Panc1 (cell line): Measurements from ENCODE around the gene KIF17. TPM values are rescaled to one million over a fixed set of nuclear protein-coding genes. Genes with fewer than 3 reads are reported as not detected.

Experiments used
- ATAC-seq: fragments of 200-7000 bp; cut with Tn5 transposase; 2 replicates; pipeline ENCODE4 v1.9.1; 2020; ENCODE audit warnings: mild to moderate bottlenecking, moderate library complexity
- BruUV-seq: library from RNA; stranded (reverse); fragments of 400-500 nt; replicated peaks from 2 replicates; lab custom pipeline; 2021; lab: Mats Ljungman, UMichigan
- CTCF ChIA-PET: fragments of 300-600 bp; sonication (Branson Sonifier 250); formaldehyde crosslinking; loops from one replicate; lab custom pipeline; 2022; ENCODE audit warnings: antibody characterized with exemption; lab: Charles Lee
- POLR2A ChIA-PET: fragments of 300-600 bp; sonication (Branson Sonifier 250); formaldehyde crosslinking; loops from one replicate; lab custom pipeline; 2022; ENCODE audit warnings: antibody characterized with exemption; lab: Charles Lee
- DNase-seq: peaks from one replicate; pipeline ENCODE4 v3.0.0-alpha.2; 2010; ENCODE audit warnings: low read depth, low spot score
- H3K27ac ChIP-seq: 2 replicates; pipeline ENCODE4 v1.5.1; 2011; ENCODE audit warnings: mild to moderate bottlenecking, low read length, inconsistent platforms
- H3K27me3 ChIP-seq: fragments of 200-500 bp; sonication (Bioruptor generic); 2 replicates; pipeline ENCODE4 v1.6.0; 2014; ENCODE audit warnings: low read length, inconsistent platforms; ENCODE audit not compliant: control insufficient read depth, insufficient read depth
- H3K36me3 ChIP-seq: fragments of 200-500 bp; sonication (Bioruptor generic); 2 replicates; pipeline ENCODE4 v1.5.1; 2014; ENCODE audit warnings: inconsistent platforms, mild to moderate bottlenecking, low read length, moderate library complexity; ENCODE audit not compliant: control insufficient read depth, insufficient read depth
- H3K4me1 ChIP-seq: 2 replicates; pipeline ENCODE4 v1.5.1; 2011; ENCODE audit warnings: inconsistent platforms, mild to moderate bottlenecking, low read length, moderate library complexity; ENCODE audit not compliant: control insufficient read depth, insufficient read depth
- H3K4me3 ChIP-seq, 2 experiments: 2 replicates each; pipeline ENCODE4 v1.5.1; 2011 to 2012; ENCODE audit warnings: low read depth in 2 of 2, low read length in 2 of 2, mild to moderate bottlenecking in 2 of 2, inconsistent platforms in 1 of 2, moderate library complexity in 1 of 2
- H3K9me3 ChIP-seq: fragments of 200-500 bp; sonication (Bioruptor generic); 2 replicates; pipeline ENCODE4 v1.5.1; 2014; ENCODE audit warnings: low read depth, mild to moderate bottlenecking, inconsistent platforms, low read length, moderate library complexity; ENCODE audit not compliant: control insufficient read depth, insufficient read depth
- CTCF ChIP-seq: fragments of 450-650 bp; IDR thresholded peaks from 2 replicates; pipeline ENCODE4 v1.5.1; 2017; ENCODE audit warnings: mild to moderate bottlenecking
- POLR2AphosphoS5 ChIP-seq: IDR thresholded peaks from 2 replicates; pipeline ENCODE4 v1.6.1; 2012; ENCODE audit warnings: mild to moderate bottlenecking, low read depth, low read length, moderate library complexity
- REST ChIP-seq, 2 experiments: IDR thresholded peaks; 2 replicates each; pipeline ENCODE4 v1.6.1; 2011 to 2012; ENCODE audit warnings: low read depth in 2 of 2, control low read depth in 1 of 2, low read length in 1 of 2, mild to moderate bottlenecking in 1 of 2, moderate library complexity in 1 of 2; ENCODE audit not compliant: insufficient read depth in 1 of 2
- SIN3A ChIP-seq: IDR thresholded peaks from 2 replicates; pipeline ENCODE4 v1.6.1; 2012; ENCODE audit warnings: low read depth, mild to moderate bottlenecking, low read length, moderate library complexity, borderline replicate concordance; ENCODE audit not compliant: insufficient read depth
- TCF7L2 ChIP-seq: IDR thresholded peaks from 2 replicates; pipeline ENCODE4 v1.6.1; 2011; ENCODE audit warnings: mild to moderate bottlenecking, low read depth, low read length, inconsistent platforms
- in situ Hi-C: cut with HindIII; loops from 2 replicates; pipeline ENCODE4 v1.10.0; 2016; ENCODE audit warnings: low sequenced_read_pairs, low pct_unique_long_range_greater_than_20kb
- intact Hi-C: fragments of 100-400 bp; cut with micrococcal nuclease; formaldehyde crosslinking; loops from one replicate; pipeline ENCODE4 v1.10.0; 2022; ENCODE audit not compliant: unreplicated experiment
- total RNA-seq: library from RNA; stranded (reverse); gene quantifications from one replicate; pipeline ENCODE4 v1.2.1, GENCODE V29; 2021; ENCODE audit not compliant: unreplicated experiment

Gene KIF17
- total RNA-seq, 1 experiment from 2014 or later, result 3.9 TPM

- no TSS peak for BruUV-seq
- Histone ChIP-seq H3K36me3 (no peaks in the 10 kb centered on the region), H3K4me3 (no peak overlapping the region), H3K27me3 (no peaks in the 10 kb centered on the region), H3K4me1 (no peaks in the 10 kb centered on the region), H3K9me3 (no peaks in the 10 kb centered on the region), H3K27ac (no peak overlapping the region)
- DNase-seq (no peak), ATAC-seq (no peak)
- CTCF ChIA-PET, result interaction anchor here (0.8 kb wide), 1 partner anchor 529 kb away, joined by 4 read pairs; no protein-coding TSS in a partner anchor
- TF ChIP-seq CTCF, result no peak
- TF ChIP-seq TCF7L2, result no peak
- TF ChIP-seq REST (IDR thresholded peaks at IDR 0.05; ENCODE audit: insufficient read depth in 1 of 2, low read depth in 2 of 2, low read length in 1 of 2), result no peak
- TF ChIP-seq POLR2AphosphoS5, result no peak
- no peak for TF ChIP-seq SIN3A
- POLR2A ChIA-PET, result no interaction called here
- in situ Hi-C loops (no loop called here), intact Hi-C loops (no loop called here)
Measured at GRCh38 chr1:20666146-20666545, 51.7 kb downstream of the KIF17 start.

- DNase-seq (no peak), ATAC-seq (no peak)
- no peaks in the 10 kb centered on the region for H3K27me3 ChIP-seq
- no TSS peak for BruUV-seq
- in situ Hi-C loops (no loop called here), intact Hi-C loops (no loop called here)
- ChIA-PET CTCF (interaction anchor here (0.8 kb wide), 1 partner anchor 530 kb away, joined by 4 read pairs; no protein-coding TSS in a partner anchor), POLR2A (no interaction called here)
- H3K36me3 ChIP-seq, result no peaks in the 10 kb centered on the region; the same call in 1 of the 2 replicates
- no peaks in the 10 kb centered on the region for H3K4me1 ChIP-seq
- H3K27ac ChIP-seq, result no peak overlapping the region
- H3K4me3 ChIP-seq, result no peak overlapping the region
- TF ChIP-seq TCF7L2 (no peak), REST (IDR thresholded peaks at IDR 0.05; ENCODE audit: insufficient read depth in 1 of 2, low read depth in 2 of 2, low read length in 1 of 2) (no peak), CTCF (no peak), POLR2AphosphoS5 (no peak), SIN3A (no peak)
- H3K9me3 ChIP-seq, result no peaks in the 10 kb centered on the region
Measured at GRCh38 chr1:20665726-20666125, 52.1 kb downstream of the KIF17 start.
